ENCODE data around the gene OTUB1. TPM values are rescaled to one million over a fixed set of nuclear protein-coding genes. Genes with fewer than 3 reads are reported as not detected.

Gene OTUB1
- total and polyA plus RNA-seq, 2 experiments from 2014 or later: 119 to 269 TPM

DNA sequence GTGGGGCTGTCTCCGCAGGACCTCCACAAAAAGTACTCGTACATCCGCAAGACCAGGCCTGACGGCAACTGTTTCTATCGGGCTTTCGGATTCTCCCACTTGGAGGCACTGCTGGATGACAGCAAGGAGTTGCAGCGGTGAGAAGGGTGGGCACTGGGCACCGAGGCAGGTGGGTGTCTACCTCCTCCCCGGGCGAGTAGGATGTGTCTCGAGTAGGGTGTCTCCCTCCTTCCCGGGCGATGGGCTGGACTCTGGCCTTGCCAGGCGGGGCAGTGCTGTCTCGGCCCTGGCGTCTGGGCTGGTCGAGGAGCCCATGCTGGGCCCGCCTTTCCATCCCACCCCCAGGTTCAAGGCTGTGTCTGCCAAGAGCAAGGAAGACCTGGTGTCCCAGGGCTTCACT is 10.3 kb downstream of the OTUB1 start:
- no peaks in the 10 kb centered on the region for H3K4me1 ChIP-seq (ENCODE audit: low read depth)
- TF ChIP-seq, protein P1, sequence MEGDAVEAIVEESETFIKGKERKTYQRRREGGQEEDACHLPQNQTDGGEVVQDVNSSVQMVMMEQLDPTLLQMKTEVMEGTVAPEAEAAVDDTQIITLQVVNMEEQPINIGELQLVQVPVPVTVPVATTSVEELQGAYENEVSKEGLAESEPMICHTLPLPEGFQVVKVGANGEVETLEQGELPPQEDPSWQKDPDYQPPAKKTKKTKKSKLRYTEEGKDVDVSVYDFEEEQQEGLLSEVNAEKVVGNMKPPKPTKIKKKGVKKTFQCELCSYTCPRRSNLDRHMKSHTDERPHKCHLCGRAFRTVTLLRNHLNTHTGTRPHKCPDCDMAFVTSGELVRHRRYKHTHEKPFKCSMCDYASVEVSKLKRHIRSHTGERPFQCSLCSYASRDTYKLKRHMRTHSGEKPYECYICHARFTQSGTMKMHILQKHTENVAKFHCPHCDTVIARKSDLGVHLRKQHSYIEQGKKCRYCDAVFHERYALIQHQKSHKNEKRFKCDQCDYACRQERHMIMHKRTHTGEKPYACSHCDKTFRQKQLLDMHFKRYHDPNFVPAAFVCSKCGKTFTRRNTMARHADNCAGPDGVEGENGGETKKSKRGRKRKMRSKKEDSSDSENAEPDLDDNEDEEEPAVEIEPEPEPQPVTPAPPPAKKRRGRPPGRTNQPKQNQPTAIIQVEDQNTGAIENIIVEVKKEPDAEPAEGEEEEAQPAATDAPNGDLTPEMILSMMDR (IDR thresholded peaks at IDR 0.05; ENCODE audit: low read depth, low read length): no peak
- H3K27me3 ChIP-seq: no peaks in the 10 kb centered on the region
- H3K36me3 ChIP-seq: peaks cover 23% of the 10 kb centered on the region
- no peak overlapping the region for H3K27ac ChIP-seq
- H3K9me3 ChIP-seq (ENCODE audit: low read depth): no peaks in the 10 kb centered on the region
- DNase-seq (ENCODE audit: low read depth in 1 of 2, low spot score in 1 of 2): no peak
- no peak overlapping the region for H3K4me3 ChIP-seq

GRCh38 chr11:63997104-63997700 is 11.0 kb downstream of the OTUB1 start:
- no peak overlapping the region for H3K4me3 ChIP-seq
- TF ChIP-seq, protein P1 (IDR thresholded peaks at IDR 0.05; ENCODE audit: low read depth, low read length): no peak
- H3K36me3 ChIP-seq: peaks cover 21% of the 10 kb centered on the region
- DNase-seq (ENCODE audit: low read depth in 1 of 2, low spot score in 1 of 2): no peak
- H3K27me3 ChIP-seq: no peaks in the 10 kb centered on the region
- H3K27ac ChIP-seq: no peak overlapping the region
- H3K9me3 ChIP-seq (ENCODE audit: low read depth): no peaks in the 10 kb centered on the region
- H3K4me1 ChIP-seq (ENCODE audit: low read depth): no peaks in the 10 kb centered on the region

- Histone ChIP-seq H3K36me3 (peaks cover 21% of the 10 kb centered on the region), H3K27me3 (no peaks in the 10 kb centered on the region), H3K4me1 (ENCODE audit: low read depth) (no peaks in the 10 kb centered on the region), H3K4me3 (no peak overlapping the region), H3K9me3 (ENCODE audit: low read depth) (no peaks in the 10 kb centered on the region), H3K27ac (no peak overlapping the region)
- no peak for DNase-seq (ENCODE audit: low read depth in 1 of 2, low spot score in 1 of 2)
- TF ChIP-seq, protein P1 (IDR thresholded peaks at IDR 0.05; ENCODE audit: low read depth, low read length): no peak
Observed at GRCh38 chr11:63997801-63998337, 11.6 kb downstream of the OTUB1 start.

DNA sequence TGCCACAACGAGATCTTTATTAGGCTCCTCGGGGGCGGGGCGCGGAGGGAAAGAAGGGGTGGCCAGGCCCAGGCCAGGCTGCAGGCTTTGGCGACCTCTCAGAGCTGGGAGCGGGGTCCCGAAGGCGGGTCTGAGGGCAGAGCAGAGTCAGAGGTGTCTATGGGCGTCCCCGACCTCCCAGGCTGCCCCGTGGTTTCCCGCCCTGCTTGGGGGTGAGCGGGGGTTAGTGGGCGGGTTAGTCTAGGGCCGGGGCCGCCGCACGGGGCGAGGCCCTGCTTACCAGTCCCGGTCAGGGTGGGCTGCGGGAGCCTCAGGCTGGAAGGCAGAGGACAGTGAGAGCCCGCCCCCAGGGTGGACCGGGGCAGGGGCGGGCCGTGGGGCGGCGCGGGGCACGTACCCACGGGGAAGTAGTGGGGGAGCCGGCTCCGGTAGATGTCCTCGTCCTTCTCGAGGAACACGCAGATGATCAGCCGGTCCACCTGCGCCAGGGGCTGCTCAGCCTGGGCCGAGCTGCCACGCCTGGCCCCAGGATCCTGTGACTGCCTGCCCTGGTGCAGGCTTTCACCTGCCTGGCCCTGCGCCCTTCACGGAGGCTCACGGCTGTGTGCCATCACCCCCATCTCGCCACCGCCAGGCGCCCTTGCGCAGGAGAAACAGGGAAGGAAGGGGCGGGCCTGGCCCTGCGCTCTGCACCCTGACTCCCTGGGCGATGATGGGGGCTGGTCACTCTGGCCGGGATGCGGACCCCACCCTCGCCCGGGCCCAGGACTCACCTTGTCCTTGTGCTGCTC is 12.5 kb downstream of the OTUB1 start:
- no peak for DNase-seq (ENCODE audit: low read depth in 1 of 2, low spot score in 1 of 2)
- Histone ChIP-seq H3K9me3 (ENCODE audit: low read depth) (no peaks in the 10 kb centered on the region), H3K36me3 (peaks cover 19% of the 10 kb centered on the region), H3K27ac (no peak overlapping the region), H3K4me1 (ENCODE audit: low read depth) (no peaks in the 10 kb centered on the region), H3K4me3 (no peak overlapping the region), H3K27me3 (no peaks in the 10 kb centered on the region)
- TF ChIP-seq, protein P1 (IDR thresholded peaks at IDR 0.05; ENCODE audit: low read depth, low read length): no peak

DNA sequence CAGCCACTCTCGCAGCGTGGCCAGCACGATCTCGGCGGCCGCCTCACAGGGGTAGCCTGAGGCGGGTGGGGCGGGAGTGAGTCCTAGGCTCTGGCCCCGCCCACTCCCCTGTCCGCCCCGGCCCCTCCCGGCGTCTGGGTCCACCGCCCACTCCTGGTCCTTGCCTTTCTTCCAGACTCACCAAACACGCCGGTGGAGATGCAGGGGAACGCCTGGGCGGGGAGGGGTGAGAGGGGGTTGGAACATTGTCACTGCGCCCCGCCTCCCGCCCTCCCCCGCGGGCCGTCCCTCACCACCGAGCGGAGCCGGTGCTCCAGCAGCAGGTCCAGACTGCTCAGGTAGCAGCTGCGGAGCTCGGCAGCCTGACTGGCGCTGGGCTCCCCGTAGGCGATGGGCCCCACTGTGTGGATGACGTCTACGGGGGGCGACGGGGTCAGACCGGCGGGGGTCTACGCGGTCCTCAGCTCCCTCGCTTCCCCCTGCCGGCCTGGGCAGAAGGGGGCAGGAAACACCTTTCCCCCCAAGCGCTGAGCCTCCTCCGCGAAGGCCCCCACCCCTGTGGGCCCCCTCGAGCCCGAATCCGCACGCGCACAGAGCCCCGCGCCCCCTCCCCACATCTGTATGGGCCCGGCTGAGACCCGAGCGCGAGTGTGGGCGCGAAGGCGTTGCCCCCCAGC is 13.2 kb downstream of the OTUB1 start:
- H3K4me3 ChIP-seq: peak overlapping the region; percentile 13
- H3K27ac ChIP-seq: no peak overlapping the region
- H3K4me1 ChIP-seq (ENCODE audit: low read depth): no peaks in the 10 kb centered on the region

More for the DNA sequence above, 13.2 kb downstream of the OTUB1 start:
- TF ChIP-seq, protein P1 (IDR thresholded peaks at IDR 0.05; ENCODE audit: low read depth, low read length): no peak
- Histone ChIP-seq H3K27me3 (no peaks in the 10 kb centered on the region), H3K9me3 (ENCODE audit: low read depth) (no peaks in the 10 kb centered on the region), H3K36me3 (peaks cover 16% of the 10 kb centered on the region)
- DNase-seq (ENCODE audit: low read depth in 1 of 2, low spot score in 1 of 2): peak; percentile 63 to 74
